Stimulated activated CD4-positive, alpha-beta T cell treated with anti-CD3 and anti-CD28 coated beads, Interleukin-12 subunit alpha, Interleukin-12 subunit beta, amount 100 ng/mL, for 4 hours (primary cell): ENCODE measurements around the gene GCSAML.
A peak's percentile ranks its signal among the peaks of the same experiment; 100 is the strongest.
"Not testable (repeated sequence)": the region's sequence is repeated elsewhere in the genome, so short reads cannot be mapped to it uniquely, and the experiment has no call there.

Experiments used
- DNase-seq: peaks from one replicate; pipeline ENCODE4 v3.0.0-alpha.2; 2020

The GCSAML gene

GRCh38 chr1:247548769-247549182 is at the start of gene GCSAML:
Gene GCSAML, plus strand, starts transcription at chr1:247549134. Its CDS starts 58 bp downstream, at chr1:247549192.
- DNase-seq = peak; percentile 3

GRCh38 chr1:247500865-247501264 is 48.1 kb upstream of the GCSAML start:
- no peak for DNase-seq

- DNase-seq = no peak
Measured at GRCh38 chr1:247506831-247507230, 42.1 kb upstream of the GCSAML start.

GRCh38 chr1:247517795-247518612 is 30.9 kb upstream of the GCSAML start:
- peak; percentile 6 for DNase-seq

GRCh38 chr1:247518613-247518891 is 30.4 kb upstream of the GCSAML start:
- DNase-seq = no peak

- DNase-seq = not testable (repeated sequence)
Measured at GRCh38 chr1:247521886-247522285, 27.0 kb upstream of the GCSAML start.

GRCh38 chr1:247528812-247529474 is 20.0 kb upstream of the GCSAML start:
- DNase-seq = no peak

GRCh38 chr1:247529771-247530355 is 19.1 kb upstream of the GCSAML start:
- no peak for DNase-seq

- DNase-seq = no peak
Measured at GRCh38 chr1:247530785-247531184, 18.1 kb upstream of the GCSAML start.

GRCh38 chr1:247531937-247532336 is 17.0 kb upstream of the GCSAML start:
- DNase-seq = no peak

GRCh38 chr1:247535402-247535801 is 13.5 kb upstream of the GCSAML start:
- no peak for DNase-seq

- DNase-seq = no peak
Measured at GRCh38 chr1:247536340-247536739, 12.6 kb upstream of the GCSAML start, which contains the start of gene OR2C3. Gene OR2C3, minus strand, starts transcription at chr1:247536440. Its CDS starts 3,929 bp downstream, at chr1:247532511.

- no peak for DNase-seq
Measured at GRCh38 chr1:247538561-247538960, 10.4 kb upstream of the GCSAML start.

GRCh38 chr1:247539215-247539614 is 9.7 kb upstream of the GCSAML start:
- DNase-seq = no peak

GRCh38 chr1:247540581-247540980 is 8.4 kb upstream of the GCSAML start:
- no peak for DNase-seq

GRCh38 chr1:247542811-247543210 is 6.1 kb upstream of the GCSAML start:
- DNase-seq = no peak

- no peak for DNase-seq
Measured at GRCh38 chr1:247548092-247548491, 842 bp upstream of the GCSAML start.

GRCh38 chr1:247551721-247552120 is 2.8 kb downstream of the GCSAML start:
- no peak for DNase-seq

GRCh38 chr1:247552231-247552630 is 3.3 kb downstream of the GCSAML start:
- no peak for DNase-seq

GRCh38 chr1:247557926-247558674 is 9.2 kb downstream of the GCSAML start:
- DNase-seq = no peak

GRCh38 chr1:247561711-247562110 is 12.8 kb downstream of the GCSAML start:
- no peak for DNase-seq

GRCh38 chr1:247562198-247562597 is 13.3 kb downstream of the GCSAML start:
- no peak for DNase-seq

- DNase-seq = no peak
Measured at GRCh38 chr1:247574236-247574635, 25.3 kb downstream of the GCSAML start.
